ENCODE data around the gene MAML3. TPM values are rescaled to one million over a fixed set of nuclear protein-coding genes. Genes with fewer than 3 reads are reported as not detected.

Gene MAML3
- total RNA-seq, 1 donor from 2014 or later = 8.0 TPM

DNA sequence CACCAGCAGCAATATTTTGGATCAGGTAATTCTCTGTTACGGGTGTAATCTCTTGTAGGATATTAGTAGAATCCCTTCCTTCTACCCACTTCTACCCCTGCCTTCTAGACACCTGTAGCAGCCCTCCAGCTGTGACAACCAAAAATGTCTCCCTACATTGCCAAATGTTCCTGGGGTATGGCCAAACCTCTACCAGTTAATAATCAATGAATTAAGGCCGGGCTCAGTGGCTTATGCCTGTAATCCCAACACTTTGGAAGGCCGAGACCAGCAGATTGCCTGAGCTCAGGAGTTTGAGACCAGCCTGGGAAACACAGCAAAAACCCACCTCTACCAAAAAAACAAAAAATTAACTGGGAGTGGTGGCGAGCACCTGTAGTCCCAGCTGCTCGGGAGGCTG is 9.9 kb downstream of the MAML3 start:
- Mint-ChIP-seq H3K27ac (ENCODE audit: unreplicated experiment) (no peak overlapping the region), H3K9me3 (ENCODE audit: unreplicated experiment) (no peaks in the 10 kb centered on the region), H3K27me3 (ENCODE audit: unreplicated experiment) (no peaks in the 10 kb centered on the region), H3K4me3 (ENCODE audit: unreplicated experiment) (no peak overlapping the region), H3K36me3 (ENCODE audit: unreplicated experiment) (peaks cover 3% of the 10 kb centered on the region), H3K4me1 (ENCODE audit: unreplicated experiment) (no peaks in the 10 kb centered on the region)
- DNase-seq (ENCODE audit: extremely low spot score, unreplicated experiment) = no peak
- TF ChIP-seq, protein P1, sequence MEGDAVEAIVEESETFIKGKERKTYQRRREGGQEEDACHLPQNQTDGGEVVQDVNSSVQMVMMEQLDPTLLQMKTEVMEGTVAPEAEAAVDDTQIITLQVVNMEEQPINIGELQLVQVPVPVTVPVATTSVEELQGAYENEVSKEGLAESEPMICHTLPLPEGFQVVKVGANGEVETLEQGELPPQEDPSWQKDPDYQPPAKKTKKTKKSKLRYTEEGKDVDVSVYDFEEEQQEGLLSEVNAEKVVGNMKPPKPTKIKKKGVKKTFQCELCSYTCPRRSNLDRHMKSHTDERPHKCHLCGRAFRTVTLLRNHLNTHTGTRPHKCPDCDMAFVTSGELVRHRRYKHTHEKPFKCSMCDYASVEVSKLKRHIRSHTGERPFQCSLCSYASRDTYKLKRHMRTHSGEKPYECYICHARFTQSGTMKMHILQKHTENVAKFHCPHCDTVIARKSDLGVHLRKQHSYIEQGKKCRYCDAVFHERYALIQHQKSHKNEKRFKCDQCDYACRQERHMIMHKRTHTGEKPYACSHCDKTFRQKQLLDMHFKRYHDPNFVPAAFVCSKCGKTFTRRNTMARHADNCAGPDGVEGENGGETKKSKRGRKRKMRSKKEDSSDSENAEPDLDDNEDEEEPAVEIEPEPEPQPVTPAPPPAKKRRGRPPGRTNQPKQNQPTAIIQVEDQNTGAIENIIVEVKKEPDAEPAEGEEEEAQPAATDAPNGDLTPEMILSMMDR (IDR thresholded peaks at IDR 0.05) = no peak

DNA sequence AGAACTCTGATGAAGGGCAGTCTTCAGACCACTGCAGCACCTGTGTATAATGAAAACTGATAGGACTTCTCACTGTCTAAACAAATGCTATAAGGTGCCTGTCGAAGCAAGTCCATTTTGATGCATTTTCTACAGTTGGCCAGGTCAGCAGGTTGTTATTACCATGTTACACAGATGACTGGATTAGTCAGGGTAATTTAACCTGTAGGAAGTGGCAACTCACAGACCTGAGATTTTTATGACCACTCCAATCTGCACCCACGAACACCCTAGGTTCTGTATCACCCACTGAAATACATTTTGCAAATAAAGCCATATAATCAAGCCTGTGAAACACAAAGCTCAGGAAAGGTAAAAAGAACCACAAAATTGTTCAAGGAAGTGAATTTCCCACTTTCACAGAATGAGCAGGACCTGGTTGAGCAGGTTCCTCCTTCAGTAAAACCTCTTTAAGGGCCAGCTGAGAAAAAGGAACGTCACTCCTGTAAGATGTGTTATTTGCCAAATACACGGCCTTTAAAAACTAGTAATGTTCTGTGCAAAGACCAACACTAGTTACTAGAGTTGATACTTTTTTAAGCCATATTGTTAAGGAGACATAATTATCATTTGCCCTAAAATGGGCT is 12.7 kb downstream of the MAML3 start:
- Mint-ChIP-seq H3K9me3 (ENCODE audit: unreplicated experiment) (no peaks in the 10 kb centered on the region), H3K27me3 (ENCODE audit: unreplicated experiment) (no peaks in the 10 kb centered on the region), H3K4me3 (ENCODE audit: unreplicated experiment) (no peak overlapping the region), H3K36me3 (ENCODE audit: unreplicated experiment) (peaks cover 3% of the 10 kb centered on the region), H3K4me1 (ENCODE audit: unreplicated experiment) (peaks cover 12% of the 10 kb centered on the region), H3K27ac (ENCODE audit: unreplicated experiment) (no peak overlapping the region)
- no peak for DNase-seq (ENCODE audit: extremely low spot score, unreplicated experiment)
- TF ChIP-seq, protein P1 (IDR thresholded peaks at IDR 0.05) = no peak

DNA sequence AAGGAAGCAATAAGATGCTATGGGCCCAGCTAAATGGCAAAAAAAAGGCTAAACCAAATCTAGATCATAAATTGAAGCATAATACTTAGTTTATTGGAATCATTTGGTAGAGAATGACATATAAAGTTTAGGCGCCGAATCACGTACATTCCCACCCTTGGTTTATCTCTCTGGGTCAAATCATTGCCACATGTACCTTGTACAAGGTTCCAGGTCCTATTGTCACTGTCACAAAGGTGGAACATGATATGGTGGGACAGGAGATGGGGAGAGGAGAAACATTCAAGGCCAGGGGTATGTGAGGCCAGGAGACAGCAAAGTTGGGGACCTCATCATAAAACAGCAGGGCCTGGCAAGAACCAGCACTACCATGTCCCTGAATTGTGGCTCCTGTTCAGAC is 13.4 kb downstream of the MAML3 start:
- no peak overlapping the region for H3K27ac Mint-ChIP-seq (ENCODE audit: unreplicated experiment)
- TF ChIP-seq, protein P1 (IDR thresholded peaks at IDR 0.05) = no peak
- no peak overlapping the region for H3K4me3 Mint-ChIP-seq (ENCODE audit: unreplicated experiment)
- H3K27me3 Mint-ChIP-seq (ENCODE audit: unreplicated experiment) = no peaks in the 10 kb centered on the region
- H3K4me1 Mint-ChIP-seq (ENCODE audit: unreplicated experiment) = peaks cover 12% of the 10 kb centered on the region
- peaks cover 3% of the 10 kb centered on the region for H3K36me3 Mint-ChIP-seq (ENCODE audit: unreplicated experiment)
- no peaks in the 10 kb centered on the region for H3K9me3 Mint-ChIP-seq (ENCODE audit: unreplicated experiment)
- DNase-seq (ENCODE audit: extremely low spot score, unreplicated experiment) = no peak

DNA sequence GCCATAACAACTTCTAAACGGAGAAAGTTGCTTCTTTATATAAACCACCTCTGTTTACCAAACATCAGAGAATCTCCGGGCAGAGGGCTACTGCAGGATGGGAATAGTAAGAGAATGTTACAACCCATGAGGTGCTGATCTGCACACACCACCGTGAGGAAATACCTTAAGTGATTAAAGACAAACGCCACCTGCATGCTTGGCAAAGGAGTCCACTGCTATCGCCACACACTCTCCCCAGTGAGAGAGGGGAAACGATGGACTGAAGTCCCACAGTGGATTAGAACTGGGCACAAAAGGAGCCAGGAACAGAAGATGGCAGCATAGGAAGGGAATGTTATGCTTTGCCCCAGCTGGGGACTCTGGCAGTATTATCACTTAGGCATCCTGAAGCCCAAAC is 15.6 kb downstream of the MAML3 start:
- TF ChIP-seq, protein P1 (IDR thresholded peaks at IDR 0.05) = no peak
- Mint-ChIP-seq H3K27ac (ENCODE audit: unreplicated experiment) (no peak overlapping the region), H3K27me3 (ENCODE audit: unreplicated experiment) (no peaks in the 10 kb centered on the region), H3K4me3 (ENCODE audit: unreplicated experiment) (no peak overlapping the region), H3K9me3 (ENCODE audit: unreplicated experiment) (no peaks in the 10 kb centered on the region), H3K36me3 (ENCODE audit: unreplicated experiment) (no peaks in the 10 kb centered on the region), H3K4me1 (ENCODE audit: unreplicated experiment) (peaks cover 14% of the 10 kb centered on the region)
- no peak for DNase-seq (ENCODE audit: extremely low spot score, unreplicated experiment)

DNA sequence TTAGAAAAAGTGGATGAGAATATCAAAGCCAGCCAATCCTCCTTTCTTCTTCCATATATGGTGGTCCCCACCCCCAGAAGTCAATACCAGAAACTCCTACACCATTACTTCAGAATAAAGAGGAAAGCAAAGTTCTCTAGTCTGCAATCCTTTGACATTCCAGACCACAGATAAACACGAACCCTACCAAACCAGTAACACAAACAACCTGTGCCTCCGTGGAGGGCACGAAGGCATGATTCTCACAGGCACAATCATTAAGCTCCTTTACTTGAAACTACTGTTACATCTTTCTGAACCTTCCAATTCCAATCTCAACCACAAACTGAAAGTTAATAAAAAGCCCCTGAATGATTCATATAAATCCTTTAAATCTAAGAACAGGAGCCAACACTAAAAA is 16.3 kb downstream of the MAML3 start:
- DNase-seq (ENCODE audit: extremely low spot score, unreplicated experiment) = no peak
- H3K27me3 Mint-ChIP-seq (ENCODE audit: unreplicated experiment) = no peaks in the 10 kb centered on the region

More for the DNA sequence above, 16.3 kb downstream of the MAML3 start:
- no peaks in the 10 kb centered on the region for H3K9me3 Mint-ChIP-seq (ENCODE audit: unreplicated experiment)
- H3K36me3 Mint-ChIP-seq (ENCODE audit: unreplicated experiment) = no peaks in the 10 kb centered on the region
- no peak overlapping the region for H3K4me3 Mint-ChIP-seq (ENCODE audit: unreplicated experiment)
- H3K4me1 Mint-ChIP-seq (ENCODE audit: unreplicated experiment) = peaks cover 14% of the 10 kb centered on the region
- TF ChIP-seq, protein P1 (IDR thresholded peaks at IDR 0.05) = no peak
- peak overlapping the region; percentile 31 for H3K27ac Mint-ChIP-seq (ENCODE audit: unreplicated experiment)
